IMR-90 (cell line): ENCODE data around the gene NKD1. TPM values are rescaled to one million over a fixed set of nuclear protein-coding genes. Genes with fewer than 3 reads are reported as not detected.

Source experiments
- ATAC-seq: fragments of 200-7000 bp; cut with Tn5 transposase; 2 replicates; pipeline ENCODE4 v1.9.1; 2020; ENCODE audit warnings: low read depth, mild to moderate bottlenecking, moderate library complexity
- BruUV-seq: library from RNA; stranded (reverse); fragments of 400-500 nt; replicated peaks from 2 replicates; lab custom pipeline; 2021; lab: Mats Ljungman, UMichigan
- CTCF ChIA-PET: fragments of 300-600 bp; formaldehyde crosslinking; extraction: SDS; loops from one replicate; lab custom pipeline; 2021; ENCODE audit warnings: antibody characterized with exemption; lab: Yijun Ruan, JAX
- POLR2A ChIA-PET: fragments of 300-600 bp; sonication (Branson Sonifier 250); formaldehyde crosslinking; loops from one replicate; lab custom pipeline; 2022; ENCODE audit warnings: antibody characterized with exemption; ENCODE audit not compliant: unreplicated experiment; lab: Charles Lee
- DNase-seq: peaks from one replicate; pipeline ENCODE4 v3.0.0; 2013
- H2AFZ ChIP-seq: replicated peaks from 2 replicates; pipeline ENCODE3; 2013; ENCODE audit warnings: low read length, mild to moderate bottlenecking; ENCODE audit not compliant: poor library complexity
- H2AK5ac ChIP-seq: 2 replicates; pipeline ENCODE4 v1.6.1; 2013; ENCODE audit warnings: low read depth, low read length, inconsistent platforms
- H2AK9ac ChIP-seq: replicated peaks from 2 replicates; pipeline ENCODE3; 2013; ENCODE audit warnings: mild to moderate bottlenecking, low read depth, low read length, moderate library complexity; ENCODE audit not compliant: poor library complexity
- H2BK120ac ChIP-seq: 2 replicates; pipeline ENCODE4 v1.6.1; 2013; ENCODE audit warnings: low read depth, low read length, inconsistent platforms
- H2BK15ac ChIP-seq: 3 replicates; pipeline ENCODE4 v1.6.1; 2013; ENCODE audit warnings: low read depth, low read length, inconsistent platforms
- H2BK20ac ChIP-seq: 2 replicates; pipeline ENCODE4 v1.6.1; 2013; ENCODE audit warnings: low read depth, mild to moderate bottlenecking, inconsistent platforms, low read length, moderate library complexity
- H2BK5ac ChIP-seq: 2 replicates; pipeline ENCODE4 v1.6.1; 2013; ENCODE audit warnings: mild to moderate bottlenecking, low read depth, low read length, inconsistent platforms; ENCODE audit not compliant: poor library complexity, severe bottlenecking
- H3K14ac ChIP-seq: replicated peaks from 2 replicates; pipeline ENCODE4 v1.6.1; 2013; ENCODE audit warnings: low read depth, low read length, inconsistent platforms
- H3K18ac ChIP-seq: 2 replicates; pipeline ENCODE4 v1.6.1; 2013; ENCODE audit warnings: low read depth, low read length, control low read depth
- H3K23ac ChIP-seq: 2 replicates; pipeline ENCODE4 v1.6.1; 2013; ENCODE audit warnings: low read depth, low read length, inconsistent platforms
- H3K27ac ChIP-seq: 2 replicates; pipeline ENCODE4 v1.5.1; 2013; ENCODE audit warnings: mild to moderate bottlenecking, control low read depth, low read length; ENCODE audit not compliant: insufficient read depth
- H3K27me3 ChIP-seq: 2 replicates; pipeline ENCODE4 v1.6.1; 2013; ENCODE audit warnings: low read length; ENCODE audit not compliant: control insufficient read depth, insufficient read depth
- H3K36me3 ChIP-seq: 2 replicates; pipeline ENCODE4 v1.6.1; 2013; ENCODE audit warnings: low read length, mixed read lengths; ENCODE audit not compliant: control insufficient read depth, insufficient read depth
- H3K4ac ChIP-seq: 2 replicates; pipeline ENCODE4 v1.6.1; 2013; ENCODE audit warnings: low read depth, low read length, inconsistent platforms
- H3K4me1 ChIP-seq: 2 replicates; pipeline ENCODE4 v1.6.1; 2013; ENCODE audit warnings: low read length, mixed read lengths; ENCODE audit not compliant: control insufficient read depth, insufficient read depth
- H3K4me2 ChIP-seq: 2 replicates; pipeline ENCODE4 v1.6.1; 2013; ENCODE audit warnings: low read depth, mild to moderate bottlenecking, control low read depth, low read length, moderate library complexity
- H3K4me3 ChIP-seq: 2 replicates; pipeline ENCODE4 v1.5.1; 2013; ENCODE audit warnings: low read depth, mild to moderate bottlenecking, control low read depth, low read length, moderate library complexity; ENCODE audit not compliant: insufficient read depth
- H3K56ac ChIP-seq: 2 replicates; pipeline ENCODE4 v1.6.1; 2013; ENCODE audit warnings: low read length, inconsistent platforms; ENCODE audit not compliant: insufficient read depth; ENCODE audit errors: extremely low read depth
- H3K79me1 ChIP-seq, 2 experiments: 2 replicates each; pipeline ENCODE4 v1.6.1; 2013; ENCODE audit warnings: low read length in 2 of 2, inconsistent platforms in 1 of 2, low read depth in 1 of 2
- H3K9ac ChIP-seq: 2 replicates; pipeline ENCODE4 v1.6.1; 2013; ENCODE audit warnings: low read depth, low read length, control low read depth
- H3K9me1 ChIP-seq: 2 replicates; pipeline ENCODE4 v1.6.1; 2013; ENCODE audit warnings: low read length, inconsistent platforms; ENCODE audit not compliant: insufficient read depth
- H3K9me3 ChIP-seq: 2 replicates; pipeline ENCODE4 v1.6.1; 2013; ENCODE audit warnings: low read length; ENCODE audit not compliant: control insufficient read depth, insufficient read depth
- H4K20me1 ChIP-seq: 2 replicates; pipeline ENCODE4 v1.6.1; 2013; ENCODE audit warnings: low read length, inconsistent platforms; ENCODE audit not compliant: insufficient read depth
- H4K5ac ChIP-seq: 2 replicates; pipeline ENCODE4 v1.6.1; 2013; ENCODE audit warnings: mild to moderate bottlenecking, low read depth, low read length, control low read depth
- H4K8ac ChIP-seq, 2 experiments: 2 replicates each; pipeline ENCODE4 v1.6.1; 2013; ENCODE audit warnings: low read depth in 2 of 2, low read length in 2 of 2, control low read depth in 1 of 2, inconsistent platforms in 1 of 2
- H4K91ac ChIP-seq: 2 replicates; pipeline ENCODE4 v1.6.1; 2013; ENCODE audit warnings: low read depth, low read length, inconsistent platforms; ENCODE audit not compliant: insufficient read depth
- CEBPB ChIP-seq: IDR thresholded peaks from 2 replicates; pipeline ENCODE4 v1.6.1; 2012; ENCODE audit warnings: low read depth, low read length, improper control_type of control experiment
- CHD1 ChIP-seq: IDR thresholded peaks from 2 replicates; pipeline ENCODE4 v1.6.1; 2012; ENCODE audit warnings: low read depth, low read length, improper control_type of control experiment
- CTCF ChIP-seq: conservative IDR thresholded peaks from 2 replicates; pipeline ENCODE4 v1.5.1; 2012; ENCODE audit warnings: mild to moderate bottlenecking, low read depth, low read length, improper control_type of control experiment
- ELK1 ChIP-seq: fragments of 150-350 bp; IDR thresholded peaks from 2 replicates; pipeline ENCODE4 v1.6.1; 2016; ENCODE audit warnings: low read depth, mild to moderate bottlenecking, low read length, moderate library complexity, borderline replicate concordance
- FOS ChIP-seq: fragments of 150-350 bp; IDR thresholded peaks from 2 replicates; pipeline ENCODE4 v1.6.1; 2016; ENCODE audit warnings: low read depth, low read length
- MAFK ChIP-seq: IDR thresholded peaks from 2 replicates; pipeline ENCODE4 v1.6.1; 2012; ENCODE audit warnings: low read depth, low read length, improper control_type of control experiment
- MXI1 ChIP-seq: IDR thresholded peaks from 2 replicates; pipeline ENCODE4 v1.6.1; 2012; ENCODE audit warnings: low read depth, mild to moderate bottlenecking, low read length, moderate library complexity, borderline replicate concordance
- NFE2L2 ChIP-seq: fragments of 150-350 bp; IDR thresholded peaks from 2 replicates; pipeline ENCODE4 v1.6.1; 2016; ENCODE audit warnings: low read depth, mild to moderate bottlenecking, low read length
- POLR2A ChIP-seq: IDR thresholded peaks from 2 replicates; pipeline ENCODE4 v1.6.1; 2012; ENCODE audit warnings: mild to moderate bottlenecking, low read depth, low read length
- RAD21 ChIP-seq: IDR thresholded peaks from 2 replicates; pipeline ENCODE4 v1.6.1; 2012; ENCODE audit warnings: low read length, improper control_type of control experiment
- RCOR1 ChIP-seq: IDR thresholded peaks from 2 replicates; pipeline ENCODE4 v1.6.1; 2012; ENCODE audit warnings: mild to moderate bottlenecking, low read length, improper control_type of control experiment; ENCODE audit not compliant: insufficient replicate concordance
- RFX5 ChIP-seq: IDR thresholded peaks from 2 replicates; pipeline ENCODE4 v1.8.0; 2012; ENCODE audit warnings: low read depth, mild to moderate bottlenecking, low read length, moderate library complexity
- SMC3 ChIP-seq: fragments of 150-350 bp; IDR thresholded peaks from 2 replicates; pipeline ENCODE4 v1.6.1; 2016; ENCODE audit warnings: low read depth, mild to moderate bottlenecking, antibody characterized with exemption, low read length, moderate library complexity
- USF2 ChIP-seq: fragments of 150-350 bp; IDR thresholded peaks from 2 replicates; pipeline ENCODE4 v1.6.1; 2017; ENCODE audit warnings: mild to moderate bottlenecking, antibody characterized with exemption, low read length, low read depth
- WGBS, 2 experiments: methylation state at CpG; one replicate each; pipeline versions ENCODE4 v1.1.5 to v1.1.7; 2013; ENCODE audit warnings: missing lambda C conversion rate in 2 of 2; ENCODE audit not compliant: insufficient read length in 1 of 2; ENCODE audit errors: extremely low coverage in 2 of 2; 5-methylcytosine and 5-hydroxymethylcytosine counted together
- dilution Hi-C: fragments of 300-500 bp; cut with HindIII; formaldehyde crosslinking; loops from one replicate; pipeline ENCODE4 v1.14.3; 2018; ENCODE audit warnings: low sequenced_read_pairs; ENCODE audit not compliant: unreplicated experiment
- in situ Hi-C: fragments of 300-500 bp; cut with MboI; formaldehyde crosslinking; loops from 3 replicates; pipeline ENCODE4 v1.14.3; 2019; ENCODE audit warnings: low sequenced_read_pairs, inconsistent platforms, mixed read lengths
- intact Hi-C: fragments of 100-400 bp; cut with micrococcal nuclease; formaldehyde crosslinking; loops from 2 replicates; pipeline ENCODE4 v1.10.0; 2022
- polyA plus RNA-seq, 3 experiments: library from polyadenylated mRNA; depleted of rRNA; stranded (reverse); fragments of >200 nt; gene quantifications; 2 replicates each; pipeline ENCODE4 v1.2.3, GENCODE V29; 2012; ENCODE audit warnings: low replicate concordance in 1 of 3
- total RNA-seq: library from RNA; depleted of rRNA; stranded (reverse); fragments of >200 nt; gene quantifications from 2 replicates; pipeline ENCODE4 v1.2.3, GENCODE V29; 2012

The NKD1 gene
- total and polyA plus RNA-seq, 2 of the 4 experiments (the other 2 are of a cell fraction): not detected

GRCh38 chr16:50532576-50532975, 15.6 kb upstream of the NKD1 start:
- Histone ChIP-seq H3K4me1 (no peaks in the 10 kb centered on the region), H4K20me1 (no peaks in the 10 kb centered on the region), H2BK5ac (no peak overlapping the region), H2AFZ (no peak overlapping the region), H3K4me3 (no peak overlapping the region), H2BK20ac (no peak overlapping the region), H3K9ac (no peak overlapping the region), H4K8ac (no peak overlapping the region), H2BK120ac (no peak overlapping the region), H4K5ac (no peak overlapping the region), H3K23ac (no peak overlapping the region), H3K4me2 (no peak overlapping the region), H3K27me3 (no peaks in the 10 kb centered on the region), H3K4ac (no peak overlapping the region), H4K91ac (no peak overlapping the region), H3K27ac (no peak overlapping the region), H3K9me1 (no peaks in the 10 kb centered on the region), H3K18ac (no peak overlapping the region), H3K36me3 (no peaks in the 10 kb centered on the region), H2BK15ac (no peak overlapping the region), H3K56ac (no peak overlapping the region), H3K9me3 (no peaks in the 10 kb centered on the region), H2AK5ac (no peak overlapping the region), H2AK9ac (no peak overlapping the region), H3K14ac (no peak overlapping the region), H3K79me1 (no peaks in the 10 kb centered on the region)
- CTCF ChIA-PET: no interaction called here
- in situ Hi-C loops (no loop called here), intact Hi-C loops (no loop called here), dilution Hi-C loops (no loop called here)
- no TSS peak for BruUV-seq
- WGBS, 2 experiments: 65% methylated on average over 2 of the region's 6 CpGs; no CpG with 5 or more reads in 1 of the 2 experiments
- DNase-seq (no peak), ATAC-seq (no peak)
- TF ChIP-seq USF2 (no peak), ELK1 (no peak), RAD21 (no peak), CEBPB (no peak), MAFK (no peak), MXI1 (no peak), CHD1 (no peak), NFE2L2 (no peak), RFX5 (no peak), SMC3 (no peak), POLR2A (no peak), CTCF (no peak), RCOR1 (no peak), FOS (no peak)
- POLR2A ChIA-PET: no interaction called here
